Measurements from ENCODE around the gene KIF12. TPM values are rescaled to one million over a fixed set of nuclear protein-coding genes. Genes with fewer than 3 reads are reported as not detected.

Gene KIF12
- total and polyA plus RNA-seq, 8 donors = 40.4 to 605 (median 68.3) TPM

DNA sequence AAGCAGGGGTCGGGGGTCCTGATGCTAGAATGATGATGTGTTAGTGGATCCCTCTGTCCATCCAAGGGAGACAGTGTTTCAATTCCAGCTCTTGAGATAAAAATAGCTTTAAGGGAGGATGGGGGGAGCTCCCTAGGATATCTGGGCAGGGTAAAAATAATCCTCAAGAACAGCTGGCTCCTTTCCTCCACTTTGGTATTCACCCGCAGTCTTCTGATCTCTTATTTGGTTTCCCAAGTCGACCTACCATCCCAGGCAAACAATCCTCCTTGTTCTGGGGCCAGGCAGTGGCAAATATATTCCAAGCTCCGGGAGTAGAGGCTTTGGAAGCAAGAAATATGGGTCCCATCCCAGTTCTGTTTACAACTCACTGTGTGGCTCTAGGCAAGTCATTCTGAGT, 41.8 kb upstream of the KIF12 start:
- Histone ChIP-seq H3K27me3 (no peaks in the 10 kb centered on the region), H3K4me1 (no peaks in the 10 kb centered on the region), H3K36me3 (no peaks in the 10 kb centered on the region), H3K9me3 (no peaks in the 10 kb centered on the region), H3K27ac (no peak overlapping the region), H3K4me3 (no peak overlapping the region)
- FAIRE-seq (no peak), ATAC-seq (no peak), DNase-seq (no peak)
- 63 to 64% methylated on average over 4 of the region's 4 CpGs for WGBS, 2 donors
- intact Hi-C loops (cut with DNase I) = no loop called here
- TF ChIP-seq, protein P1, sequence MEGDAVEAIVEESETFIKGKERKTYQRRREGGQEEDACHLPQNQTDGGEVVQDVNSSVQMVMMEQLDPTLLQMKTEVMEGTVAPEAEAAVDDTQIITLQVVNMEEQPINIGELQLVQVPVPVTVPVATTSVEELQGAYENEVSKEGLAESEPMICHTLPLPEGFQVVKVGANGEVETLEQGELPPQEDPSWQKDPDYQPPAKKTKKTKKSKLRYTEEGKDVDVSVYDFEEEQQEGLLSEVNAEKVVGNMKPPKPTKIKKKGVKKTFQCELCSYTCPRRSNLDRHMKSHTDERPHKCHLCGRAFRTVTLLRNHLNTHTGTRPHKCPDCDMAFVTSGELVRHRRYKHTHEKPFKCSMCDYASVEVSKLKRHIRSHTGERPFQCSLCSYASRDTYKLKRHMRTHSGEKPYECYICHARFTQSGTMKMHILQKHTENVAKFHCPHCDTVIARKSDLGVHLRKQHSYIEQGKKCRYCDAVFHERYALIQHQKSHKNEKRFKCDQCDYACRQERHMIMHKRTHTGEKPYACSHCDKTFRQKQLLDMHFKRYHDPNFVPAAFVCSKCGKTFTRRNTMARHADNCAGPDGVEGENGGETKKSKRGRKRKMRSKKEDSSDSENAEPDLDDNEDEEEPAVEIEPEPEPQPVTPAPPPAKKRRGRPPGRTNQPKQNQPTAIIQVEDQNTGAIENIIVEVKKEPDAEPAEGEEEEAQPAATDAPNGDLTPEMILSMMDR (IDR thresholded peaks at IDR 0.05) = no peak

DNA sequence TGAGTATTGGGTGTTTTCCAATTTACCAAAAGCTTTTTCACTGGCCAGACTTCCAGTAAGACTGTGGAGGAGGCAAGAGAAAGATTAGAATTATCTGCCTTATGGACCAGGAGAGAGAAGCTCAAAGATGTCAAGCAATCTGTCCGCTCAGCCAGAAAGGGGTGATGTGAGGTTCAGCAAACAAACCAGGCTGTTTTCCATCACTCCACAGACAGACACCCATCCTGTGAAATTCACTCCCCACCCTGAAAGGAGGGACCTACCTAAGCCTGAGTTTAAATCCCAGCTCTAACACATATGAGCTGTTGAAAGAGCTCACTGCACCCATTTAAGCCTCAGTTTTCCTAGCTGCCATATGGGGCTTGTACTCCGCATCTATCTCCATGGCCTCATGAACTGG, 41.3 kb upstream of the KIF12 start:
- no peak for FAIRE-seq

DNA sequence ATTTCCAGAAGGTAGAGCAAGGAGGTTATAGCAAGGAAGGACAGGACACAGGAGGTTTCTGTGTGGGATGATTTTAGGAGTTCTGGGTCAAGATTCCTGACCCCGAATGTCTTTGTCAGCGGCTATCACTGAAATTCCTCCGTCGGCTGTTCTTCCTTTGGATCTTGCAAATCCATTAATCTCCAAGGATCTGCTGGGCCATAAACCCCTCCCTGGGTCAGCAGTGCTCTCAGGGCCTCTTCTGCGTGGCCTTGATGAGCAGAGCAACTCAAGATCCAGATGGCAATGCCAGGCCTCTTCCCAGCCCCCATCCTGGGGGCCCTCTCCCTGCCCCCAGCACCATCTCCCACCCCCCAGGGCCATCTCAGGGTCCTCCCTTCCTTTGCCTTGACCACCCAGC, 40.0 kb upstream of the KIF12 start:
- Histone ChIP-seq H3K4me3 (no peak overlapping the region), H3K27ac (no peak overlapping the region), H3K4me1 (no peaks in the 10 kb centered on the region), H3K36me3 (no peaks in the 10 kb centered on the region), H3K27me3 (no peaks in the 10 kb centered on the region), H3K9me3 (no peaks in the 10 kb centered on the region)
- ATAC-seq (no peak), FAIRE-seq (no peak), DNase-seq (no peak)
- TF ChIP-seq, protein P1 (IDR thresholded peaks at IDR 0.05) = no peak
- 91 to 93% methylated on average over 5 of the region's 5 CpGs for WGBS, 2 donors
- intact Hi-C loops (cut with DNase I) = no loop called here

More for the DNA sequence above, 41.3 kb upstream of the KIF12 start:
- WGBS, 2 donors = 95 to 97% methylated on average over 2 of the region's 2 CpGs
- H3K9me3 ChIP-seq = no peaks in the 10 kb centered on the region
- H3K4me1 ChIP-seq = no peaks in the 10 kb centered on the region
- no peak for ATAC-seq
- no peak overlapping the region for H3K27ac ChIP-seq
- no peak overlapping the region for H3K4me3 ChIP-seq
- DNase-seq = no peak
- H3K27me3 ChIP-seq = no peaks in the 10 kb centered on the region
- TF ChIP-seq, protein P1 (IDR thresholded peaks at IDR 0.05) = no peak
- no peaks in the 10 kb centered on the region for H3K36me3 ChIP-seq
- intact Hi-C loops (cut with DNase I) = no loop called here

DNA sequence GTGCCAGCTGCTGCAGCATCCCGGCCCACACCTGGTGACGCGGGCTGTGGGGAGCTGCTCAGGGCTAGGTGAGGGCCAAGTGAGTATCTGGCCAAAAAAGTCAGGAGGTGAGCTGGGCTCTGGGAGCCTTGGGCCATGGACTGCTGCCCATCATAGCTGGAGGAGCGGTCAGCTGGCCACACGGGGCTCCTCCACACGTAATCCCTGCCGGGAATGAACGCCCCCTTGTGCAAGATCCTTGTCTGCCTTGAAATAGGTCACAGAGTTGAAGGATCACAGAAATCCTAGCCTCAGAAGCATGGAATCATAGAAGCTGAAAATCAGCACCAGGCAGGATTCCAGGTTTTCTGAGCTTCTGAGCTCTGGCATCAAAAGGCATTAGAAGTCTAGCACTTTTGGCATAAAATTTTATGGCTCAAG, 39.5 kb upstream of the KIF12 start:
- no peak overlapping the region for H3K27ac ChIP-seq
- H3K4me3 ChIP-seq = no peak overlapping the region
- DNase-seq (no peak), ATAC-seq (peak in 2 of 4 donors; percentile 33 to 43), FAIRE-seq (no peak)
- TF ChIP-seq, protein P1 (IDR thresholded peaks at IDR 0.05) = no peak
- H3K27me3 ChIP-seq = no peaks in the 10 kb centered on the region
- intact Hi-C loops (cut with DNase I) = no loop called here
- H3K9me3 ChIP-seq = no peaks in the 10 kb centered on the region
- H3K4me1 ChIP-seq = no peaks in the 10 kb centered on the region
- no peaks in the 10 kb centered on the region for H3K36me3 ChIP-seq
- 83 to 86% methylated on average over 8 of the region's 8 CpGs for WGBS, 2 donors

DNA sequence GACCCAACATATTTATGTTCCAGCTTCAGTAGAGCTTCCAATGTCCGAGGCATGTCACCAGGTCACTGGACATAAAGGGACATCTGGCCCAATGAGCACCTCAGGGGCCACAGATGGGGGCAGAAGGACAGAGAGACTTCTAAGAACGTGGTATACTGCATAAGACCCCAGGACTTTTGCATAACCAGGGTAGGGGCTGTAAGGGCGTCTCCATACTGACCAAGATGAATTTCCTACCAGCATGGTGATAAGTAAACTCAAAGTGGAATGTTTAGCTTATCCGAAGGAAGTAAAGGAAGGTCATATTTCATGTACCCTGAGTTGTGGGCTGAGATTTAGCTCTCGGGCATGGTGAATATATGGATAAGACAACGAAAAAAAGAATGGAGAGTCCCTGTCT, 38.7 kb upstream of the KIF12 start:
- TF ChIP-seq, protein P1 (IDR thresholded peaks at IDR 0.05) = no peak
- Histone ChIP-seq H3K27me3 (no peaks in the 10 kb centered on the region), H3K9me3 (no peaks in the 10 kb centered on the region), H3K36me3 (no peaks in the 10 kb centered on the region), H3K4me1 (no peaks in the 10 kb centered on the region), H3K4me3 (no peak overlapping the region), H3K27ac (no peak overlapping the region)
- DNase-seq = no peak
- FAIRE-seq = no peak
- 80 to 83% methylated on average over 6 of the region's 6 CpGs for WGBS, 2 donors
- intact Hi-C loops (cut with DNase I) = no loop called here
- no peak for ATAC-seq
